HG02885 (cell line): Measurements from ENCODE around the gene SMCO2.

ENCODE experiments used
- ATAC-seq: cut with Tn5 transposase; IDR thresholded peaks from one replicate; pipeline ENCODE4 v1.9.1; 2021; ENCODE audit warnings: mild to moderate bottlenecking; ENCODE audit not compliant: unreplicated experiment, poor library complexity

Gene SMCO2

DNA sequence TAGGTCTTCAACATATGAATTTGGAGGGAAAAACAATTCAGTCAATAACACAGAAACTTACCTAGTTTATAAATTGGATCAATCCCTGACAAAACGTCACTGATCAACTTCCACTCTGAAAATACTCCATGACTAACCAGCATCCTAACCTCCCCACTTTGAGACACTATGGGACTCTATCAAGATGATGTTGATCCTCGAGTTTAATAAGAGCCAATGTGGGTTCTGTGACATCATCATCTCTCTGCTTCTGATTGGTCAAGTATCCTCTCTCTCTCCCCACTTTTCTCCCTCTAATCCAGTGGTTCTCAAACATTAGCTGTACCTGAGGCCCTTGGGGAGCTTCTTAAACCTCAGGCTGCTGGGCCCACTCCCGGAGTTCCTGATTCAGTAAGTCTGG lies at the start of gene SMCO2:
Gene SMCO2 (plus strand): TSS at position 301 of the 400 bp plus-strand sequence. CDS start 23,896 bp downstream, outside the sequence.
- ATAC-seq = no peak

DNA sequence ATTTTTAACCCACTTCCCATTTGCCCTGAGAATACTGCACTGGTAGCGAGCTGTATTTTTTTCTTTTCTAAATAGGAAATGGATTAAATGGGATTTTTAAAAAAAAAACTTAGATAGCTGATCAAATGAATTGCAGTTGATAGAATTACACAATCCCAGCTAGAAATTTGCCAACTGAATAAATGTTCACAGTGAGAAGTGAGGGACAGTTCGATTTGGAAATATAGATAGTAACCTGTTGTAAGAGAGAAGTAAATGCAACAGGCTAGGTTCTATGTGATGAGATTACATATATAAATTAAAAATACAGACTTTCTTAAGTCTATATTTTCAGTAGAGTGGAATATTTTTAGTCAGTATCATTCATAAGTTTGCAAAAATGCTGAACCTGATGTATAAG lies 48.1 kb upstream of the SMCO2 start:
- ATAC-seq = no peak

GRCh38 chr12:27399074-27399473 lies 47.5 kb upstream of the SMCO2 start:
- no peak for ATAC-seq

DNA sequence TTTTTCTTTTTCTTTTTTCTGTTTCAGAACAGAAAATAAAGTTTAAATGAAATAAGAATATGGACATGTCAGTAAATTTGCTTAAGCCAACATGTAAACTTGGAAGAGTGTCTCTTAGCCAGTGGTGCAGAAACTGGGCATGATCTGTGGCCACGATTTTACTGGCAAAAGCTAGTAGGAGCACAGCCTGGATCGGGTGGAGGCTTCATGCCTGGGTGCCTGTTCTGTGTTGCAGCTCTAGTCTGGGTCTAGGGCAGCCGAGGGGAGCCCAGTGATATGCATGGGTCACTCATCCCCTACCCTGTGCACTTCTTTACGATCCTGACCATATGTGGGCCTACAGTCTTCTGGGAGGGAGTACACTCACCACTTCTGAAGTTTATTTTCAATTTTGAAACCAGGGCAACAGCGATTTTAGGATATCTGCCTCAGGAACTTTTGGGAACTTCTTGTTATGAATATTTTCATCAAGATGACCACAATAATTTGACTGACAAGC lies 45.6 kb upstream of the SMCO2 start:
- ATAC-seq = no peak

GRCh38 chr12:27412047-27412446 lies 34.5 kb upstream of the SMCO2 start:
- ATAC-seq = no peak

DNA sequence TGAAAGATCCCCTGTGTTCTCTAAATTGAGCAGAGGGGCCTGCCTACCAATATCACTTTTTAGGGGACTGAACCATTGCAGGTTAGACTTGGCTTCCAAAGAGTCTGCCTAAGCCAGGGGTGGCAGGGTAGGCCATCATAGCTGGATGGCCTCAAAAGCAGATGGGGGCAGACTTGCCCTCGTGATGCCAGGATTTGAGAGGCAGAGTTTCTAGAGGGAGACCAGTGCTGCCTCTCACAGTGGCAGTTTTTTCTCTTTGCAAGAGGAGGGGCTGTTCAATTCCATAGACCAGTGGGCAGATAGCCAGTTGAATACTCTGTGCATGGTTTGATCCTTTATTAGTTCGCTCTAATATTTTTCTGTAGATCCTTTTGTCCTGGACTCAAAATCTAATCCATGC lies 23.8 kb upstream of the SMCO2 start:
- no peak for ATAC-seq

DNA sequence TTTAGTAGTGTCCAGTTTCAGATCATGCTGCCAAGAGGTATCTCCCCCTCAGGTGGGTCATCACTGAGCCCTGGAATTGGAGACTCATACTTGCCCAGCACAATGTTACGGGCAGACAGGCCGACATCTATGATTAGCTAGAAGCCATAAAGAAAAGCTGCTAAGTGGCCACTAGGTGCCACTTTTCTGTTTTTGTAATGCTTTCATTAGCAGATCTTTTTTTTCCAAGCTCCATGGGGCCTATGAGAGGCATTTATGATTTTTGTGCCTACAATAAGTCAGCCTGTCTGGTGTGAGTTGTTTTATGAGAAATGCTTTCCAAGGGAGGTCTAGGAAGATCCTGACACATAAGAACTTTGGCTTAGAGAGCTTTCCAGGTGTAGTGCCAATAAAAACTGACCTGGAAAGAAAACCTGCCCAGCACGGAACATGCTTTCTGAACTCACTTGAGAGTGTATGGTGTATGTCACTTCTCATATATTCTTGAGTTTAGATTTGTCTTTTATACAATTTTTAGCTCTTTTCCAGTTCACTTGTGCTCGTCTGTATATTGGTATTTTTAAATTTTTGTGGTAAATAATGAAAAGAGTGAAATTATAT lies 21.8 kb upstream of the SMCO2 start:
- ATAC-seq = no peak

- ATAC-seq = no peak
Measured at GRCh38 chr12:27425306-27425705, 21.2 kb upstream of the SMCO2 start.

DNA sequence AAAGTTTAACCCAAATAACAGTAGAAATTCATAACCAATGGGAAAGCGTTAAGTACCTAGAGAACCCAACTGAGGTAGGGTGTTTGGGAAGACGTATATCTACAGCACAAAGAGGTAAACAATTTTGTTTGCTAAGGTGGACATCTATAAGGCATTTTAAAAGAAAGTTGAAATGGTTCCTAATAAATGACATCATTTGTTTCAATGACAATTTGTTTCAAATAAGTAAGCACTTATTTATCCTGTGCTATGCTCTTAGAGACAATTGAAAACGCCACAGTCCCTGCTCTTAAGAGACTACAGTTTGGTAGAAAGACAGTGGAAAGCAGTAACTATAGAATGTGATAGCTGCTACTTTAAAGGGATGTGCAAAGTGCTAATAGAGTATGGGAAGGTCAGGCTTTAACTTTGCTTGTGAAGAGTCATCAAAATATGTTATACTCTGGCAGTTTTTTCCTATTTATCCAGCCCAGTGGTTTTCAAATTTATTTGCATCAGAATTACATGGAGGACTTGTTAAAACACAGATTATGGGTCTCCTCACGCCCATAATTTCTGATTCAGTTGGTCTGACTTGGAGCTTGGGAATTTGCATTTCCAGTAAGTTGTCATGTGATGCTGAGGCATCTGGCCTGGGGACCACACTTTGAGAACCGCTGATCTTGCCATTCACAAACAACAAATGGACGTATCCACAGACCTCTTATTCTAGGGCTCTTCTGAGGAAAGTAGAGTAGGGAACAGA lies 19.6 kb upstream of the SMCO2 start:
- no peak for ATAC-seq

DNA sequence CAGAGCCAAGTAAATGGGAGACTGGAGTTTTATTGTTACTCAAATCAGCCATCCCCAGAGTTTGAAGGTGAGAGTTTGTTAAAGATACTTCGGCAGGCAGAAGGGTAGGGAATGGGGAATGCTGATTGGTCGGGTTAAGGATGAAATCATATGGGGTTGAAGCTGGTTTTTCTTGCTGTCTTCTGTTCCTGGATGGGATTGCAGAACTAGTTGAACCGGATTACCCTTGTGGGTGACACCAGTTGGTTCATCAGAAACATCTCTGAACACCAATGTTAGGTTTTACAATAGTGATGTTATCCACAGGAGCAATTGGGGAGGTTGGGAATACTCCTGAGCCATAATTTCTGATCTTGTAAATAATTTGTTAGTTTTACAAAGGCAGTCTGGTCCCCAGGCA lies 18.7 kb upstream of the SMCO2 start:
- ATAC-seq = no peak

GRCh38 chr12:27428466-27428865 lies 18.1 kb upstream of the SMCO2 start:
- ATAC-seq = no peak

- ATAC-seq = no peak
Measured at GRCh38 chr12:27429606-27430005, 16.9 kb upstream of the SMCO2 start.

GRCh38 chr12:27431185-27431584 lies 15.4 kb upstream of the SMCO2 start:
- ATAC-seq = peak; percentile 61

- no peak for ATAC-seq
Measured at GRCh38 chr12:27434673-27435565, 11.6 kb upstream of the SMCO2 start.

- ATAC-seq = no peak
Measured at GRCh38 chr12:27436029-27436428, 10.5 kb upstream of the SMCO2 start.

GRCh38 chr12:27436768-27437167 lies 9.8 kb upstream of the SMCO2 start:
- ATAC-seq = no peak

DNA sequence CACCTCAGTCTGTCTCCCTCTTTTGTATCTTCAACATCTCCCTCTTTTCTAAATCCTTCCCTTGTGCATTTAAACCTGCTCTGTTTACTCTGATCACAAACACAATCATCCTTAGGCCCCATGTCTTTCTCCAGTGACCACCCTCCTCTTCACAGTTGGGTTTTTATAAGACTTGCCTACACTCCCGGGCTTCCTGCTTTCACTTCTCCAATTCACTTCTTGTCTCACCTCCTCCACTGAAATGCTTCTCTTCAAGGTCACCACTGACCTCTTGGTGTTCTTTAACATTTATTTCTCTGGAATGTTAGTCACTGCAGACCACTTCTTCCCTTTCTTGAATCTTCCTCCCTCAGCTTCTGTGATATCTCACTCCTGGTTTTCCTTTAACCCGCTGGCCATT lies 8.7 kb upstream of the SMCO2 start:
- peak; percentile 62 for ATAC-seq

DNA sequence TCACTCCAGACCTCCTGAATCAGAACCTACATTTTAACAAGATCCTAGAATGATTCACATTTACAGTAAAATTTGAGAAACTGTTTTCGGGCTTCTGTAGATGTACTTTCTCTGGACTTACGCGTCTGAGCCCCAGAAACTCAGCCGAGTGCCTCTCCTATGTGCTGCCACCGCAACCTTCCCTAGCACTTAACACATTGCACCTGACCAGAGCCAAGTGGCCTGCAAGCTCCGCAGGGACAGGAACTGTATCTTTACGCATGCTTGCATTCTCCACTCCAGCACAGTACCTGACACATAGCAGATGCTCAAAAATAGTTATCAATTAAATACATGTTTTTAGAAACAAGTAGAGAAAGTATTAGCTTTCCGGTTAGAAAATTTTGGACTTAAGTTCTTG lies 1.2 kb downstream of the SMCO2 start:
- ATAC-seq = no peak

DNA sequence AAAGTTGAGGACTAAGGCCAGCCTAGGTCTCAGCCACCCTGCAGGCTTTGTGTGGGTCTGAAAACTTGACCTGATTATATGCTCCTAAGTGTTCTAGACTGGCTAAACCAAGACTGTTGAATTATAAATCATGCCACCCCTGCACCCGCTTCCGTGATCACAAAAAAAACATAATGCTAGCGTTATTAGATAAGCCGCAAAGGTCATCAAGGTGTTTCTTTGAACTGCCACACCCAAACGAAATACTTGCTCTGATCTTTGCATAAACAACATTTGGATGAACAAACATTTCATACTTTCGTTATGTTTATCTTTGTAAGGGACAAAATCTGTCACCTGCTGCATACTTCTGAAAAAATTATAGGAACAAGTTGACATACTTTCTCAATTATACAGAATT lies 2.5 kb downstream of the SMCO2 start:
- ATAC-seq = no peak

DNA sequence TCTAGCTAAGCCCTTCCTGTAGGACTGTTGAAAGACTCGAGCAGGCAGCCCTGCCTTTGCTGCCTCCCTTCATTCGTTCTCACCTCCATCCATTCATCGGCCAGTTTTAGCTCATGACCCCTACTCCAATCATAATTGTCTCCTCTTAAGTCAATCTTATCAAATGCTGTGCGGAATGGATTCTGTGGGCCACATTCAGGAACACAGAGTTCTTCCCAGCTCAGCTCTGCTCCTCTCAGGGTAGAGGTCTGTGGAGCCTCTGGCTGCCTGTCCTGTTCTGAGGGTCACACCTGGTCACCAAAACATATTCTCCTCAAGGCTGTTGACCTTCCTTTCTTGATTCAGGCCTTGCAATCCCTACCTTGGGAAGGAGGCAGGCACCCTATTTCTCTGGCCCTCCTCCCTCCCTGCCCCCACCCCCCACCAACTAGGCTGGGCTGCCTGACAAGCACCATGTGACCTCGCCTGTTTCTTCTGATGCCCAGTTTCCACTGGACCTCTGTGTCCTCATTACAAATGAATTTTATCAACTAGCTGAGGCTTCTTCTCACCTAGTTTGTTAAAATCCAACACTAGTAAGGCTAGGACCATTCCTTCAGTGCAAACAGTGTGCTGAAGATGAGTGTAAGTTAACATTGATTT lies 3.5 kb downstream of the SMCO2 start:
- ATAC-seq = no peak
